Measurements from ENCODE around the gene CACNA1D. TPM values are rescaled to one million over a fixed set of nuclear protein-coding genes. Genes with fewer than 3 reads are reported as not detected.

The CACNA1D gene
- total and polyA plus RNA-seq, 2 donors (not counting 1 experiment from before 2014, with no cell fraction given), result 0.17 to 0.37 TPM

DNA sequence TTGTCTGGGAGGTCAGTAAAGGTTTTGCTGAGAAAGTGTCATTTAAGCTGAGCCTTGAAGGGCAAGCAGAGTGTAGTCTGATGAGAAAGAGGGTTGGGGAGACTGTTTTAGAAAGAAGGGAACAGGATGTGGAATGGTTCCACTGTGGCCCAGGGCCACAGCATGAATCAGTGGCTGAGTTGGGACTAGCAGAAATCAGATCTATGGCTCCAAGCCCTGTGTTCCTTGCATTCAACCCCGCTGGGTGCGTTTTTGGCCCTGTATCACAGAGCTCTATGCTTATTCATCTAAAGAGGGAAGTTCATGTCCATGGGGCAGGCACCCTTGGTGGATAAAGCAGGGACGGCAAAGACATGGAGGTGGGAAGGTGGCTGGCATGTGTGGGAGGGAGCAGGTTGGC lies 151.3 kb downstream of the CACNA1D start:
- Histone ChIP-seq H3K4me1 (ENCODE audit: control insufficient read depth, extremely low read depth, insufficient read depth, low read length) (no peaks in the 10 kb centered on the region), H3K9ac (ENCODE audit: insufficient read depth, low read length) (no peak overlapping the region), H3K79me2 (ENCODE audit: control insufficient read depth, insufficient read depth, low read length) (no peaks in the 10 kb centered on the region), H4K20me1 (ENCODE audit: control insufficient read depth, extremely low read depth, insufficient read depth, low read length) (no peaks in the 10 kb centered on the region), H3K9me3 (ENCODE audit: control insufficient read depth, insufficient read depth, low read depth, low read length) (no peaks in the 10 kb centered on the region), H3K4me2 (ENCODE audit: extremely low read depth, insufficient read depth, low read length) (no peak overlapping the region), H3K36me3 (ENCODE audit: control insufficient read depth, insufficient read depth, low read length) (no peaks in the 10 kb centered on the region), H2AFZ (ENCODE audit: low read length) (no peak overlapping the region), H3K27me3 (ENCODE audit: control insufficient read depth, insufficient read depth, low read length) (no peaks in the 10 kb centered on the region), H3K27ac (ENCODE audit: insufficient read depth, low read length) (no peak overlapping the region), H3K4me3 (replicated peaks in 1 of 4; ENCODE audit: control extremely low read depth in 1 of 4, insufficient read depth in 1 of 4, low read depth in 3 of 4, low read length in 4 of 4) (no peak overlapping the region)
- no peak for TF ChIP-seq EZH2 (IDR thresholded peaks at IDR 0.05; ENCODE audit: low read length, missing control alignments)
- TF ChIP-seq, protein P1, sequence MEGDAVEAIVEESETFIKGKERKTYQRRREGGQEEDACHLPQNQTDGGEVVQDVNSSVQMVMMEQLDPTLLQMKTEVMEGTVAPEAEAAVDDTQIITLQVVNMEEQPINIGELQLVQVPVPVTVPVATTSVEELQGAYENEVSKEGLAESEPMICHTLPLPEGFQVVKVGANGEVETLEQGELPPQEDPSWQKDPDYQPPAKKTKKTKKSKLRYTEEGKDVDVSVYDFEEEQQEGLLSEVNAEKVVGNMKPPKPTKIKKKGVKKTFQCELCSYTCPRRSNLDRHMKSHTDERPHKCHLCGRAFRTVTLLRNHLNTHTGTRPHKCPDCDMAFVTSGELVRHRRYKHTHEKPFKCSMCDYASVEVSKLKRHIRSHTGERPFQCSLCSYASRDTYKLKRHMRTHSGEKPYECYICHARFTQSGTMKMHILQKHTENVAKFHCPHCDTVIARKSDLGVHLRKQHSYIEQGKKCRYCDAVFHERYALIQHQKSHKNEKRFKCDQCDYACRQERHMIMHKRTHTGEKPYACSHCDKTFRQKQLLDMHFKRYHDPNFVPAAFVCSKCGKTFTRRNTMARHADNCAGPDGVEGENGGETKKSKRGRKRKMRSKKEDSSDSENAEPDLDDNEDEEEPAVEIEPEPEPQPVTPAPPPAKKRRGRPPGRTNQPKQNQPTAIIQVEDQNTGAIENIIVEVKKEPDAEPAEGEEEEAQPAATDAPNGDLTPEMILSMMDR (conservative IDR thresholded peaks at IDR 0.05 in 1 of 2, IDR thresholded peaks at IDR 0.05 in 1 of 2; ENCODE audit: low read depth in 1 of 2, low read length in 2 of 2), result no peak
- no peak for DNase-seq (ENCODE audit: low read depth in 2 of 2)

DNA sequence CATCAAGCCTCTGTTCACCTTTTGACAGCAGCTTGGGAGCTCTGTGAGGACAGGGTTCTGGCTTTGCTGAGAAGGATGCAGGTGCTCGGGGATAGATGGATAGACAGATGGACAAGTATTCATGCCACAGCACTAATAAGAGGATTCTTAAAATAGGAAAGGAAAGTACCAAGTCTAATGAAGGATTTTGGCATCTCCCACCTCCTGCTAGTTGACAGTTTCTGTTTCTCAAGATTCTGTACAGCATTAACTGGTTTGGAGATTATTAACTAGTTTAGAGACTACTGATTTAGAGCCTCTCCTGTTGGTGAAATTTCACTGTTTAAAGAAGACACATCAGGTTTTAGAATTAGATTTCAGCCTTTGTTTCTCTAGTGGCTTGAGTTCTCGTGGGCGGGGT lies 152.3 kb downstream of the CACNA1D start:
- Histone ChIP-seq H3K27ac (ENCODE audit: insufficient read depth, low read length) (no peak overlapping the region), H3K27me3 (ENCODE audit: control insufficient read depth, insufficient read depth, low read length) (no peaks in the 10 kb centered on the region), H3K79me2 (ENCODE audit: control insufficient read depth, insufficient read depth, low read length) (no peaks in the 10 kb centered on the region), H3K9me3 (ENCODE audit: control insufficient read depth, insufficient read depth, low read depth, low read length) (no peaks in the 10 kb centered on the region), H4K20me1 (ENCODE audit: control insufficient read depth, extremely low read depth, insufficient read depth, low read length) (no peaks in the 10 kb centered on the region), H3K4me1 (ENCODE audit: control insufficient read depth, extremely low read depth, insufficient read depth, low read length) (no peaks in the 10 kb centered on the region), H2AFZ (ENCODE audit: low read length) (no peak overlapping the region), H3K36me3 (ENCODE audit: control insufficient read depth, insufficient read depth, low read length) (no peaks in the 10 kb centered on the region), H3K4me3 (replicated peaks in 1 of 4; ENCODE audit: control extremely low read depth in 1 of 4, insufficient read depth in 1 of 4, low read depth in 3 of 4, low read length in 4 of 4) (no peak overlapping the region), H3K4me2 (ENCODE audit: extremely low read depth, insufficient read depth, low read length) (no peak overlapping the region), H3K9ac (ENCODE audit: insufficient read depth, low read length) (no peak overlapping the region)
- DNase-seq (ENCODE audit: low read depth in 2 of 2), result no peak
- TF ChIP-seq, protein P1 (conservative IDR thresholded peaks at IDR 0.05 in 1 of 2, IDR thresholded peaks at IDR 0.05 in 1 of 2; ENCODE audit: low read depth in 1 of 2, low read length in 2 of 2), result no peak
- TF ChIP-seq EZH2 (IDR thresholded peaks at IDR 0.05; ENCODE audit: low read length, missing control alignments), result no peak

DNA sequence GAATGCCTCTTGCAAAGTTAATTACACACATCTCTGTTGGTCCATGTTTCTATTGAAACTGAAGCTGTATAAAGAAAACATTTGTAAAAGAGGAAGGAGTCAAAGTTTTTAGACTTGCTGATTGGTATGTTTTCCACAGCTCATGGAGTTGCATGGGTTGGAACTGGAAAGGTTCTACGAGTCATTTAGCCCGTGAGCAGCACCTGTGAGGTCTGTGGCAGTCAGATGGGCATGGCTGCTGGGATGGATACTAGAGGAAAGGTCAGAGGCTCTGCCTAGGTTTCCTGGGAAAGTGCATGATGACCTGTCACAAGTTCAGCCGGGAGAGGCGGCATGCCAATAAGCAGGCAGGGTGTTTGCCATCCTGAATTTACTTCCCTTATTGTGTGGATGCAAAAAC lies 155.4 kb downstream of the CACNA1D start:
- Histone ChIP-seq H3K4me1 (ENCODE audit: control insufficient read depth, extremely low read depth, insufficient read depth, low read length) (no peaks in the 10 kb centered on the region), H3K27me3 (ENCODE audit: control insufficient read depth, insufficient read depth, low read length) (no peaks in the 10 kb centered on the region)
- TF ChIP-seq EZH2 (IDR thresholded peaks at IDR 0.05; ENCODE audit: low read length, missing control alignments), result no peak
- TF ChIP-seq, protein P1 (conservative IDR thresholded peaks at IDR 0.05 in 1 of 2, IDR thresholded peaks at IDR 0.05 in 1 of 2; ENCODE audit: low read depth in 1 of 2, low read length in 2 of 2), result no peak

More for the DNA sequence above, 155.4 kb downstream of the CACNA1D start:
- no peaks in the 10 kb centered on the region for H3K9me3 ChIP-seq (ENCODE audit: control insufficient read depth, insufficient read depth, low read depth, low read length)
- H3K36me3 ChIP-seq (ENCODE audit: control insufficient read depth, insufficient read depth, low read length), result no peaks in the 10 kb centered on the region
- H3K79me2 ChIP-seq (ENCODE audit: control insufficient read depth, insufficient read depth, low read length), result no peaks in the 10 kb centered on the region
- no peak overlapping the region for H3K27ac ChIP-seq (ENCODE audit: insufficient read depth, low read length)
- H4K20me1 ChIP-seq (ENCODE audit: control insufficient read depth, extremely low read depth, insufficient read depth, low read length), result no peaks in the 10 kb centered on the region
- no peak overlapping the region for H3K9ac ChIP-seq (ENCODE audit: insufficient read depth, low read length)
- DNase-seq (ENCODE audit: low read depth in 2 of 2), result no peak
- H2AFZ ChIP-seq (ENCODE audit: low read length), result no peak overlapping the region
- no peak overlapping the region for H3K4me3 ChIP-seq (replicated peaks in 1 of 4; ENCODE audit: control extremely low read depth in 1 of 4, insufficient read depth in 1 of 4, low read depth in 3 of 4, low read length in 4 of 4)
- no peak overlapping the region for H3K4me2 ChIP-seq (ENCODE audit: extremely low read depth, insufficient read depth, low read length)
